HEK293 (cell line): ENCODE measurements around the gene RPS23.

Source experiments
- CTCF ChIP-seq: fragments of 450-650 bp; formaldehyde crosslinking; IDR thresholded peaks from 2 replicates; pipeline ENCODE4 v1.5.1; 2016; ENCODE audit warnings: missing biosample characterization, missing genetic modification characterization
- KLF1 ChIP-seq: fragments of 450-650 bp; formaldehyde crosslinking; IDR thresholded peaks from 2 replicates; pipeline ENCODE4 v1.5.1; 2016; ENCODE audit warnings: missing biosample characterization, missing genetic modification characterization
- KLF10 ChIP-seq: fragments of 450-650 bp; IDR thresholded peaks from 2 replicates; pipeline ENCODE4 v1.5.1; 2018; ENCODE audit warnings: missing biosample characterization, mild to moderate bottlenecking, missing genetic modification characterization
- REST ChIP-seq: fragments of 450-650 bp; formaldehyde crosslinking; IDR thresholded peaks from 2 replicates; pipeline ENCODE4 v1.5.1; 2016; ENCODE audit warnings: missing biosample characterization, missing genetic modification characterization
- ZNF18 ChIP-seq: fragments of 450-650 bp; formaldehyde crosslinking; IDR thresholded peaks from 2 replicates; pipeline ENCODE4 v1.5.1; 2016; ENCODE audit warnings: missing biosample characterization, missing genetic modification characterization
- ZNF510 ChIP-seq: fragments of 450-650 bp; formaldehyde crosslinking; IDR thresholded peaks from 2 replicates; pipeline ENCODE4 v1.5.1; 2018; ENCODE audit warnings: mild to moderate bottlenecking, missing genetic modification characterization, missing biosample characterization; ENCODE audit not compliant: insufficient replicate concordance

- TF ChIP-seq CTCF (no peak), KLF10 (tag by site-specific recombination) (no peak), ZNF510 (tag by site-specific recombination) (no peak), ZNF18 (tag by site-specific recombination) (no peak), REST (tag by site-specific recombination) (no peak), KLF1 (tag by site-specific recombination) (no peak)
Measured at GRCh38 chr5:82295144-82295543, 17.0 kb upstream of the RPS23 start.
